GM15510 (cell line): ENCODE data around the gene EFNA2.

Experiments used
- POLR2A ChIP-seq: IDR thresholded peaks from 3 replicates; pipeline ENCODE4 v1.6.1; 2011; ENCODE audit warnings: borderline replicate concordance; ENCODE audit not compliant: insufficient read length; ENCODE audit errors: extremely low read depth

The EFNA2 gene

DNA sequence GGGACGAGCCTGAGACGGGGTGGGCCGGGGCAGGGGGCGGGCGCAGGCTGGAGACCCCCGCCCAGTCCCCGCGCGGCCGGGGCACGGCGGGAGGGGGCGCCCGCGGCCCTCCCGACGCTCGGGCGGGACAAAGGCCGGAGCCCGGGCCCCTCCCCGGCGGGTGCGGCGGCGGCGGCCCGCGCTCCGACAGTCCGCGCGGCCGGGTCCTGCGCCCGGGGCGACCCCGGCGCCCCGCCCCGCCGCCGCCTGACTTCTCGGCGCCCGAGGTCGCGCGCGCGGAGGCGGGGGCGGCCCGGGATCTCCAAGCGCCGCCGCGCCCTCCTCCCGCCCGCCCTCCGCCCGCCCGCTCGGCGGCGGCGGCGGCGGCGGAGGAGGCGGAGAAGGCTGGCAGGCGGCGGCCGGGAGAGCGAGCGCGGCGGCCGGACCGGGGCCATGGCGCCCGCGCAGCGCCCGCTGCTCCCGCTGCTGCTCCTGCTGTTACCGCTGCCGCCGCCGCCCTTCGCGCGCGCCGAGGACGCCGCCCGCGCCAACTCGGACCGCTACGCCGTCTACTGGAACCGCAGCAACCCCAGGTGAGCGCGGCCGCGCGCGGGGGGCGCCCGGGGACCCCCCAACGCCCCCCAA, at the start of gene EFNA2:
EFNA2 (plus strand) TSS at position 137 of the 624 bp plus-strand sequence; CDS start at position 433, 296 bp downstream.
- TF ChIP-seq POLR2A: no peak

DNA sequence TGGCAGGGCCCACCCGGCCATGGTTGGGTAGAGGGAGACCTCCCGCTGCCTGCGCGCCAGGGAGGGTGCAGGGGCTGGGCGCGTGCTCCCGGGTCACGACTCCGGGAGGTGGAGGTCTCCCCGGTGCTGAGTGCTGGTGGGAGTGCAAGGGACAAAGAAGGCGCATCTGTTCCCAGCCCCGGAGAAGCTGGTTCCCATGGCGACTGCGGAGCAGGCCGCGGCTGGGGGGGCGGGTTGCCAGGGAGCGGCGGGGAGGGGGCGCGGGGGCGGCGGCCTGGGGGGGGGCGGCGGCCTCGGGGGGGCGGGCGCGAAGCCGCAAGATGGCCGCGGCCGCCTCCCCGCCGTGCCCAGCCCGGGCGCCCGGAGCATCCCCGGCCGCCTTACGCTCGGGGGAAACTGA, 49.1 kb upstream of the EFNA2 start:
- no peak for TF ChIP-seq POLR2A

GRCh38 chr19:1237027-1237659, 48.5 kb upstream of the EFNA2 start:
- TF ChIP-seq POLR2A: no peak

DNA sequence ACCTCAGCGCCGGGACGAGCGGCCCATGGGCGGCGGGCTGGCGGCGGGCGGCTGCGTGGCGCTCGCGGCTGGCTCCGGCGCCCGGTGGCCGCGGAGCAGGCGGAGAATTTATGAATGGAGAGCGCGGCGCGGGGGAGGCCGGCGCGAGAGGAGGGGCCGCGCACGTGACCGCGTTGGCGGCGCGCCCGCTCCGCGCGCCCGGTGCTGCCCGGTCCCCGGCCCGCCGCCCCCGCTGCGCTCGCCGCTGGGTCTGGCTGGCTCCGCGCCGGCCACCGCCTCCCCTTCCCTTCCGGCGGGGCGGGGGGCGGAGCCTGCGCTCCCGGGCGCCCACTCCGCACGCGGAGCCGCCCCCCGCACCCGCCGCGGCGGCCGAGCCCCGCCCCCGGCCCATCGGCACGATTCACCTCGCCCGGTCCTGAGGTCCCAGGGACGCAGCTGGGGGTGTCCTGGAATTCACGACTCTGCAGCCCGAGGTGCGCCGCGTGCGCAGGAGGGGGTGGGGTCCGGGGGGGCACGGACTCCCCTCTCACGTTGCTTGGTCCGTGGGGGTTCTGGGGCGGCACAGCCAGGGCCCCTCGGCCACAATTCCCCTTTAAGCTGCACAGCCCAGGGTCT, 47.8 kb upstream of the EFNA2 start, which contains the start of gene CBARP:
CBARP (minus strand) TSS at position 252 of the 615 bp plus-strand sequence. CDS start 1,905 bp downstream, outside the sequence.
- no peak for TF ChIP-seq POLR2A

- no peak for TF ChIP-seq POLR2A
Measured at GRCh38 chr19:1238369-1239303, 47.0 kb upstream of the EFNA2 start.

GRCh38 chr19:1239420-1239795, 46.3 kb upstream of the EFNA2 start:
- no peak for TF ChIP-seq POLR2A

DNA sequence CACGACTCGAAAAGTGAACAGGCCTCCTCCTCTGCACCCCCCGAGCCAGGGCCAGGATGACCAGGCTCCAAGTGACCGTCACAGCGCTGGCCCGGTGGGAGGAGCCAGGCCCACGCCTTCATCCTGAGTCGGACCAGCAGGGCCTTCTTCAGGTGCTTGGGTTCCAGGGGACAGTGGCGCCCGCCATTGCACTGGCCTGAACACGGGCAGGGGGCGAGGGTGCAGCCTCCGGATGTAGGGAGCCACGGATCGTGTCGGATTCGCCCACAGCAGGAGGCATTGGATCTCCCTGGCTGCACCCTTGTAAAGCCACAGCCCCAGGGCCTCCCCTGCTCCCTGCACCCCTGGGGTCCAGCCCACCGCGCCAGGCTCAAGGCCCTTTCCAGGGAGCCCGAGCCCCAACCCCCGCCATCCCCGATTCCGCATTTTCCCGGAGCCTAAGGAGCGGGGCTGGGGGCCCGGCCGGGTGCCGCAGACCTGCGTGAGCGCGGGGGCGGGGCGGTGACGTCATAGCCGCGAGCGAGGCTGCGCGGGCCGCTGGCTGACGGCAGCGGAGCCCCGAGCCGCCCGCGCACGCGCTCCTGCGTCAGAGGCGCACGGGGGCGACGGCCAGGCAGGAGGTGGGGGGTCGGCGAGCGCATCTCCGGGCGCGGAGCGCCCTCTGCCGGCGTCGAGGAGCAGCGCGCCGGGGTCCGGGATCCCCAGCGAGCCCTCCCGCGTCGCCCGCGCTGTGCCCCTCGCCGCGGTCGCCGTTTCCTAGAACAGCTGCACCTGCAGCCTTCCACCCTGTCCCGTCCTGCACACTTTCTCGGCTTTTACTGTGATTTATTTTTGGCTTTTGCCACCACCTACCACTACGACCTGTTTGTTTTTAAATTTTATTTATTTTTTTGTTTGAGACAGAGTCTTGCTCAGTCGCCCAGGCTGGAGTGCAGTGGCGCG, 45.6 kb upstream of the EFNA2 start:
- no peak for TF ChIP-seq POLR2A

DNA sequence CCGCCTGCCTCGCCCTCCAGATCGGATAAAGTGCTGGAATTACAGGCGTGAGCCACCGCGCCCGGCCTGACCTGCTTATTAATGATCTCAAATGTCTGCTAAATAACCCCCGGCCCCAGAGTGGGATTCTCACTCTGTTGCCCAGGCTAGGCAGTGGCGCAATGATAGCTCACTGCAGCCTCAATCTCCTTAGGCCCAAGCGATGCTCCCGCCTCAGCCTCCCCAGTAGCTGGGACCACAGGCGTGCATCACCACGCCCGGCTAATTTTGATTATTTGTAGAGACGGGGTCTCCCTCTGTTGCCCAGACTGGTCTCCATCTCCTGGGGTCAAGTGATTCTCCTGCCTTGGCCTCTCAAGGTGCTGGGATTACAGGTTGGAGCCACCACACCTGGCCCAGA, 44.7 kb upstream of the EFNA2 start:
- no peak for TF ChIP-seq POLR2A

- TF ChIP-seq POLR2A: peak; percentile 80
Measured at GRCh38 chr19:1241417-1242095, 44.1 kb upstream of the EFNA2 start, which contains the start of gene ATP5F1D. ATP5F1D (plus strand) TSS chr19:1241751; CDS start chr19:1241851, 100 bp downstream.

GRCh38 chr19:1243768-1244692, 41.6 kb upstream of the EFNA2 start:
- no peak for TF ChIP-seq POLR2A

DNA sequence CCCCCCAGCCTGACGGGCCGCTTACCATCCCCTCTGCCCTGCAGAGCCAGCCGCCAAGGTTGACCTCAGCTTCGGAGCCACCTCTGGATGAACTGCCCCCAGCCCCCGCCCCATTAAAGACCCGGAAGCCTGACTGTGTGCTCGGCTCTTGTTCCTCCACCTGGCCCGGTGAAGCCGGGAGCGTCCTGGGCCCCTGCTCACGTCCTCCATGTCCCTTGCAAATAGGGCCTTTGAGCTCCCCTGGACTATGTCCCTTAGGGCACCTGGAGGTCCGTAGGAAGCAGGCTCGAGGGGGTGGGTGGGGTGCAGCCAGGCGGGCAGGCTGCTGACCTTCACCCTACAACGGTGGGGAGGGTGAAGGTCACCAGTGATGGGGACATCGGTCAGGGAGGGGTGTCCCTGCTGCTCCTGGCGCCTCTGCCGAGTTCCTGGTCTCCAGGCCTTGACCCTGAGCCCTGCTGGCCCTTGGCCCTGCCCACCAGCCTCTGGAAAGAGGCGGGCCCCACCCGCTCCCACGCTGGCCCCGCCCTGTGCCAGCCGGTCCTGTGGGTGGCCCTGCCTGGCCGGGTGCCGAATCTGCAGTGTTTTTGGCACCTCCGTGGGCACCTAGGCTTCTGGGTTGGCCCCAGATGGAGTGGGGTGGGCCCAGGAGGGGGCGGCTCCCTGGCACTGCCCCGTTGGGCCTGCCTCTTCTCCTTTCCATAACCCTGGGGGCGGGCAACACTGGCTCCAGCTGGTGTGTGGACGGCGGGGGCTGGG, 40.8 kb upstream of the EFNA2 start:
- no peak for TF ChIP-seq POLR2A
